ENCODE results near the gene WTIP. TPM values are rescaled to one million over a fixed set of nuclear protein-coding genes. Genes with fewer than 3 reads are reported as not detected.

Gene WTIP
- total and polyA plus RNA-seq, 2 of the 4 experiments (the other 2 are of a cell fraction) = 30.3 to 48.9 TPM

- Histone ChIP-seq H3K9me3 (ENCODE audit: control insufficient read depth, insufficient read depth, low read length) (no peaks in the 10 kb centered on the region), H3K4me1 (ENCODE audit: control insufficient read depth, insufficient read depth, low read length) (peaks cover 3% of the 10 kb centered on the region; the same call in 1 of the 2 replicates), H4K20me1 (ENCODE audit: insufficient read depth, low read length) (peaks cover 4% of the 10 kb centered on the region), H3K18ac (ENCODE audit: low read depth, low read length) (no peak overlapping the region), H3K9ac (ENCODE audit: low read depth, low read length) (no peak overlapping the region), H2AFZ (replicated peaks; ENCODE audit: low read length, poor library complexity) (no peak overlapping the region), H4K5ac (ENCODE audit: low read depth, low read length) (no peak overlapping the region), H2BK15ac (ENCODE audit: low read depth, low read length) (no peak overlapping the region), H3K23ac (ENCODE audit: low read depth, low read length) (no peak overlapping the region), H3K4me2 (ENCODE audit: low read depth, low read length) (no peak overlapping the region), H3K79me1 (ENCODE audit: low read depth in 1 of 2, low read length in 2 of 2) (peaks cover 7 to 35% of the 10 kb centered on the region in 2 experiments), H3K14ac (replicated peaks; ENCODE audit: low read depth, low read length) (no peak overlapping the region), H2BK120ac (ENCODE audit: low read depth, low read length) (no peak overlapping the region), H3K4ac (ENCODE audit: low read depth, low read length) (no peak overlapping the region), H3K4me3 (ENCODE audit: insufficient read depth, low read depth, low read length) (no peak overlapping the region), H3K27ac (ENCODE audit: insufficient read depth, low read length) (no peak overlapping the region), H3K9me1 (ENCODE audit: insufficient read depth, low read length) (0 out of 2 replicates have a peak, but pooled peaks cover 3% of the 10 kb centered on the region), H3K56ac (ENCODE audit: extremely low read depth, insufficient read depth, low read length) (no peak overlapping the region), H2AK5ac (ENCODE audit: low read depth, low read length) (no peak overlapping the region), H2BK5ac (ENCODE audit: low read depth, low read length, poor library complexity, severe bottlenecking) (no peak overlapping the region), H4K8ac (ENCODE audit: low read depth in 2 of 2, low read length in 2 of 2) (no peak overlapping the region), H2BK20ac (ENCODE audit: low read depth, low read length) (no peak overlapping the region), H3K27me3 (ENCODE audit: control insufficient read depth, insufficient read depth, low read length) (no peaks in the 10 kb centered on the region), H2AK9ac (replicated peaks; ENCODE audit: low read depth, low read length, poor library complexity) (no peak overlapping the region), H3K36me3 (ENCODE audit: control insufficient read depth, insufficient read depth, low read length) (peaks cover 48% of the 10 kb centered on the region), H4K91ac (ENCODE audit: insufficient read depth, low read depth, low read length) (no peak overlapping the region)
- DNase-seq = no peak
- 90% methylated on average over 2 of the region's 3 CpGs; no CpG with 5 or more reads in 1 of the 2 experiments for WGBS, 2 experiments (ENCODE audit: extremely low coverage in 2 of 2, insufficient read length in 1 of 2)
- intact Hi-C loops (cut with micrococcal nuclease) = no loop called here
- CTCF ChIA-PET = no interaction called here
- POLR2A ChIA-PET (ENCODE audit: unreplicated experiment) = no interaction called here
- dilution Hi-C loops (cut with HindIII; ENCODE audit: low sequenced_read_pairs, unreplicated experiment) = no loop called here
- TF ChIP-seq RCOR1 (IDR thresholded peaks at IDR 0.05; ENCODE audit: insufficient replicate concordance, low read length) (no peak), SMC3 (IDR thresholded peaks at IDR 0.05; ENCODE audit: low read depth, low read length) (no peak), POLR2A (IDR thresholded peaks at IDR 0.05; ENCODE audit: low read depth, low read length) (no peak), CTCF (conservative IDR thresholded peaks at IDR 0.05; ENCODE audit: low read depth, low read length) (no peak)
- no peak for ATAC-seq (ENCODE audit: low read depth)
- in situ Hi-C loops (cut with MboI; ENCODE audit: low sequenced_read_pairs) = no loop called here
- BruUV-seq (replicated peaks) = no TSS peak
Measured at GRCh38 chr19:34448191-34448590, 33.4 kb upstream of the WTIP start.
